Endothelial cell of umbilical vein (primary cell): ENCODE measurements around the gene FAM120AOS. TPM values are rescaled to one million over a fixed set of nuclear protein-coding genes. Genes with fewer than 3 reads are reported as not detected.

Experiments
- BruUV-seq: library from RNA; stranded (reverse); fragments of 400-500 nt; replicated peaks from 2 replicates; lab custom pipeline; 2021; lab: Mats Ljungman, UMichigan
- CTCF ChIA-PET: fragments of 300-600, 350-600 bp; sonication (Branson Sonifier 250); formaldehyde crosslinking; loops from one replicate; lab custom pipeline; 2021; ENCODE audit warnings: antibody characterized with exemption, inconsistent platforms; lab: Charles Lee
- POLR2A ChIA-PET: fragments of 300-600, 350-600 bp; sonication (Branson Sonifier 250); formaldehyde crosslinking; loops from one replicate; lab custom pipeline; 2021; ENCODE audit warnings: antibody characterized with exemption, inconsistent platforms; lab: Charles Lee
- DNase-seq: peaks from one replicate; pipeline ENCODE4 v3.0.0-alpha.2; 2011; ENCODE audit warnings: low read depth, low spot score
- FAIRE-seq: peaks from 2 replicates; lab custom pipeline; 2011; peaks lifted over from hg19 to GRCh38; lab: Jason Lieb, UNC
- H2AFZ ChIP-seq: 2 replicates; pipeline ENCODE4 v1.6.0; 2012; ENCODE audit warnings: low read depth, low read length, control low read depth, inconsistent platforms
- H3K27ac ChIP-seq: 2 replicates; pipeline ENCODE4 v1.5.1; 2011; ENCODE audit warnings: low read depth, mild to moderate bottlenecking, control low read depth, low read length, moderate library complexity; ENCODE audit not compliant: insufficient read depth
- H3K27me3 ChIP-seq, 2 experiments: 2 replicates each; pipeline versions ENCODE4 v1.6.0 to v1.6.1; 2011; ENCODE audit warnings: low read length in 2 of 2, mixed read lengths in 1 of 2; ENCODE audit not compliant: control insufficient read depth in 2 of 2, insufficient read depth in 2 of 2
- H3K36me3 ChIP-seq, 2 experiments: 2 replicates in 1 of 2; 3 replicates in 1 of 2; pipeline ENCODE4 v1.5.1; 2011; ENCODE audit warnings: low read length in 2 of 2, mild to moderate bottlenecking in 1 of 2, moderate library complexity in 1 of 2; ENCODE audit not compliant: control insufficient read depth in 2 of 2, insufficient read depth in 2 of 2; ENCODE audit errors: extremely low read depth in 1 of 2
- H3K4me1 ChIP-seq: 3 replicates; pipeline ENCODE4 v1.5.1; 2011; ENCODE audit warnings: mild to moderate bottlenecking, low read length; ENCODE audit not compliant: control insufficient read depth, insufficient read depth; ENCODE audit errors: extremely low read depth
- H3K4me2 ChIP-seq: 2 replicates; pipeline ENCODE4 v1.6.1; 2011; ENCODE audit warnings: low read length, control low read depth, mixed read lengths; ENCODE audit not compliant: insufficient read depth
- H3K4me3 ChIP-seq, 3 experiments: fragments of 200-600 bp in 1 of 3; sonication (generic), shearing (Covaris generic) in 1 of 3; replicated peaks in 1 of 3; 2 replicates each; pipeline ENCODE4 v1.5.1; 2011 to 2016; ENCODE audit warnings: control low read depth in 3 of 3, low read length in 3 of 3, mild to moderate bottlenecking in 2 of 3, inconsistent platforms in 1 of 3, low read depth in 1 of 3, moderate library complexity in 1 of 3; ENCODE audit not compliant: insufficient read depth in 1 of 3
- H3K79me2 ChIP-seq: 2 replicates; pipeline ENCODE4 v1.6.0; 2012; ENCODE audit warnings: low read length, inconsistent platforms; ENCODE audit not compliant: control insufficient read depth, insufficient read depth
- H3K9ac ChIP-seq: replicated peaks from 2 replicates; pipeline ENCODE3; 2011; ENCODE audit warnings: low read length, control low read depth; ENCODE audit not compliant: insufficient read depth; ENCODE audit errors: extremely low read depth
- H3K9me1 ChIP-seq: replicated peaks from 3 replicates; pipeline ENCODE4 v1.6.0; 2011; ENCODE audit warnings: mild to moderate bottlenecking, low read length; ENCODE audit not compliant: control insufficient read depth, insufficient read depth; ENCODE audit errors: extremely low read depth
- H3K9me3 ChIP-seq: replicated peaks from 2 replicates; pipeline ENCODE4 v1.5.1; 2012; ENCODE audit warnings: low read length, inconsistent platforms; ENCODE audit not compliant: control insufficient read depth, insufficient read depth
- H4K20me1 ChIP-seq: replicated peaks from 2 replicates; pipeline ENCODE3; 2011; ENCODE audit warnings: mild to moderate bottlenecking, low read length; ENCODE audit not compliant: control insufficient read depth, insufficient read depth; ENCODE audit errors: extremely low read depth
- EZH2 ChIP-seq: IDR thresholded peaks from 2 replicates; pipeline ENCODE4 v1.6.1; 2012; ENCODE audit warnings: borderline replicate concordance, low read depth, mild to moderate bottlenecking, moderate library complexity, low read length, inconsistent platforms; ENCODE audit not compliant: severe bottlenecking
- FOS ChIP-seq: IDR thresholded peaks from 2 replicates; pipeline ENCODE4 v1.6.1; 2011; ENCODE audit warnings: mild to moderate bottlenecking, low read length, moderate library complexity, borderline replicate concordance; ENCODE audit not compliant: insufficient read depth
- GATA2 ChIP-seq: IDR thresholded peaks from 2 replicates; pipeline ENCODE4 v1.7.0; 2011; ENCODE audit warnings: low read depth, mild to moderate bottlenecking, moderate library complexity, mixed read lengths, low read length; ENCODE audit not compliant: insufficient read length, insufficient read depth
- JUN ChIP-seq: IDR thresholded peaks from 2 replicates; pipeline ENCODE4 v1.6.1; 2011; ENCODE audit warnings: borderline replicate concordance, low read depth; ENCODE audit not compliant: insufficient read length, insufficient read depth
- MAX ChIP-seq: IDR thresholded peaks from 2 replicates; pipeline ENCODE4 v1.6.1; 2011; ENCODE audit not compliant: insufficient read depth, insufficient read length
- MYC ChIP-seq: IDR thresholded peaks from one replicate; pipeline ENCODE4 v1.6.1; 2011; ENCODE audit warnings: mild to moderate bottlenecking, low read depth, low read length
- POLR2A ChIP-seq: IDR thresholded peaks from 2 replicates; pipeline ENCODE4 v1.6.1; 2012; ENCODE audit warnings: low read depth, mild to moderate bottlenecking, control low read depth, low read length
- POLR2AphosphoS5 ChIP-seq: IDR thresholded peaks from 2 replicates; pipeline ENCODE4 v1.6.1; 2012; ENCODE audit warnings: low read depth, mild to moderate bottlenecking, control low read depth, low read length, moderate library complexity; ENCODE audit not compliant: insufficient read depth
- dilution Hi-C: fragments of 300-500 bp; cut with MboI; formaldehyde crosslinking; loops from one replicate; pipeline ENCODE4 v1.15.0; 2019; ENCODE audit warnings: low sequenced_read_pairs; ENCODE audit not compliant: extremely low pct_ligation_motif_present
- intact Hi-C: fragments of 100-400 bp; cut with micrococcal nuclease; formaldehyde crosslinking; loops from one replicate; pipeline ENCODE4 v1.10.0; 2022
- polyA plus RNA-seq, 4 experiments: library from polyadenylated mRNA; depleted of rRNA in 3 of 4; stranded (reverse) in 3 of 4; unstranded in 1 of 4; fragments of >200 nt; gene quantifications; 2 replicates each; pipeline versions ENCODE4 v1.2.1 to v1.2.3, GENCODE V29; 2011 to 2012; ENCODE audit warnings: missing spikeins in 1 of 4
- total RNA-seq: library from RNA; stranded (reverse); gene quantifications from 2 replicates; pipeline ENCODE4 v1.2.3, GENCODE V29; 2021
- TF ChIP-seq, protein P1 (sequence below), 2 donors: IDR thresholded peaks; 1 replicate in 1 of 2; 2 replicates in 1 of 2; pipeline ENCODE4 v1.5.1; 2011; ENCODE audit warnings: low read length in 2 of 2, mild to moderate bottlenecking in 2 of 2, moderate library complexity in 2 of 2, control low read depth in 1 of 2, inconsistent platforms in 1 of 2, low read depth in 1 of 2; ENCODE audit not compliant: insufficient read depth in 1 of 2; ENCODE audit errors: extremely low read depth in 1 of 2

The FAM120AOS gene
- total and polyA plus RNA-seq, 2 donors (not counting 3 experiments of a cell fraction or from before 2014, with no cell fraction given), result 25.9 to 32.4 TPM

GRCh38 chr9:93406371-93406770, 47.0 kb downstream of the FAM120AOS start:
- no peak for FAIRE-seq
- no peak overlapping the region for H3K9ac ChIP-seq
- TF ChIP-seq MAX (no peak), GATA2 (no peak), MYC (no peak), POLR2A (no peak), FOS (no peak), EZH2 (no peak), JUN (no peak), POLR2AphosphoS5 (no peak)
- TF ChIP-seq, protein P1, sequence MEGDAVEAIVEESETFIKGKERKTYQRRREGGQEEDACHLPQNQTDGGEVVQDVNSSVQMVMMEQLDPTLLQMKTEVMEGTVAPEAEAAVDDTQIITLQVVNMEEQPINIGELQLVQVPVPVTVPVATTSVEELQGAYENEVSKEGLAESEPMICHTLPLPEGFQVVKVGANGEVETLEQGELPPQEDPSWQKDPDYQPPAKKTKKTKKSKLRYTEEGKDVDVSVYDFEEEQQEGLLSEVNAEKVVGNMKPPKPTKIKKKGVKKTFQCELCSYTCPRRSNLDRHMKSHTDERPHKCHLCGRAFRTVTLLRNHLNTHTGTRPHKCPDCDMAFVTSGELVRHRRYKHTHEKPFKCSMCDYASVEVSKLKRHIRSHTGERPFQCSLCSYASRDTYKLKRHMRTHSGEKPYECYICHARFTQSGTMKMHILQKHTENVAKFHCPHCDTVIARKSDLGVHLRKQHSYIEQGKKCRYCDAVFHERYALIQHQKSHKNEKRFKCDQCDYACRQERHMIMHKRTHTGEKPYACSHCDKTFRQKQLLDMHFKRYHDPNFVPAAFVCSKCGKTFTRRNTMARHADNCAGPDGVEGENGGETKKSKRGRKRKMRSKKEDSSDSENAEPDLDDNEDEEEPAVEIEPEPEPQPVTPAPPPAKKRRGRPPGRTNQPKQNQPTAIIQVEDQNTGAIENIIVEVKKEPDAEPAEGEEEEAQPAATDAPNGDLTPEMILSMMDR (IDR thresholded peaks at IDR 0.05; ENCODE audit: extremely low read depth in 1 of 2, insufficient read depth in 1 of 2, low read depth in 1 of 2, low read length in 2 of 2), result no peak
- no peaks in the 10 kb centered on the region for H3K9me1 ChIP-seq
- H2AFZ ChIP-seq, result no peak overlapping the region
- ChIA-PET CTCF (no interaction called here), POLR2A (no interaction called here)
- DNase-seq, result no peak
- H3K4me2 ChIP-seq, result no peak overlapping the region
- no peaks in the 10 kb centered on the region for H3K36me3 ChIP-seq
- intact Hi-C loops, result no loop called here
- H3K9me3 ChIP-seq, result no peaks in the 10 kb centered on the region
- H3K4me3 ChIP-seq, result no peak overlapping the region
- dilution Hi-C loops, result no loop called here
- peaks cover 0 to 2% of the 10 kb centered on the region in 2 experiments for H3K27me3 ChIP-seq
- no TSS peak for BruUV-seq
- H4K20me1 ChIP-seq, result no peaks in the 10 kb centered on the region
- H3K4me1 ChIP-seq, result no peaks in the 10 kb centered on the region
- no peak overlapping the region for H3K27ac ChIP-seq
- no peaks in the 10 kb centered on the region for H3K79me2 ChIP-seq
